ENCODE results near the gene ZGRF1. TPM values are rescaled to one million over a fixed set of nuclear protein-coding genes. Genes with fewer than 3 reads are reported as not detected.

ZGRF1 gene
- total RNA-seq, 1 experiment from 2014 or later: 21.4 TPM

DNA sequence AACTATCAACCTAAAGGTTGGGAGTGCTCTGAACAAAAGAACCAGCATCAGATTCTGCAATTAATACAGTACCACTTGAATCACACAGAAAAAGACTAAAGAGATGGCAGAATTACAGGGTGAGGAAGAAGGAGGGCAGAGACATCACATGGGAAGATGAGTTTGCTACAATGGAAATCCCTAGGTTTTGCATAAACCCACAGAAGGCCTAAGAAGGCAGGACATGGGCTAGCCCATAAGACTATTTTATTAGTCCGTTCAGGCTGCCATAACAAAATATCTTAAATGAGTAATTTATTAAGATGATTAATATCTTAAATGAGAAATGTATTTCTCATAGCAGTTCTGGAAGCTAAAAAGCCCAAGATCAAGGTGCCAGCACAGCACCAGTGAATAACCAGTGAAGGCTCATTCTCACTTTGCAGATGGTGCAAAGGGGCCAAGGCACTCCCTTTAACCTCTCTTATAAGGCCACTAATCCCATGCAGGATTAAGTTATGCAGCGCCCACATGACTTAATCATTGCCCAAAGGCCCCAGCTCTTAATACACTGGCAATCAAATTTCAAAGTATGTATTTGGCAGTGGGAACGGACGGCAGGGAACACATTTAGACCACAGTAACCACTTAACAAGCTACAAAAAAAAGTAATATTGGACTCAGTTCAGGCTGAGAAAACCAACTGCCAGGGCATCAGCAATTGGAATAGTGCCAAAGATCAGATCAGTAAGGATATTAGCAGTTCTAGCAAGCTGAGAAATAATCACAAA, 73.1 kb downstream of the ZGRF1 start (continued):
- TF ChIP-seq, protein P1, sequence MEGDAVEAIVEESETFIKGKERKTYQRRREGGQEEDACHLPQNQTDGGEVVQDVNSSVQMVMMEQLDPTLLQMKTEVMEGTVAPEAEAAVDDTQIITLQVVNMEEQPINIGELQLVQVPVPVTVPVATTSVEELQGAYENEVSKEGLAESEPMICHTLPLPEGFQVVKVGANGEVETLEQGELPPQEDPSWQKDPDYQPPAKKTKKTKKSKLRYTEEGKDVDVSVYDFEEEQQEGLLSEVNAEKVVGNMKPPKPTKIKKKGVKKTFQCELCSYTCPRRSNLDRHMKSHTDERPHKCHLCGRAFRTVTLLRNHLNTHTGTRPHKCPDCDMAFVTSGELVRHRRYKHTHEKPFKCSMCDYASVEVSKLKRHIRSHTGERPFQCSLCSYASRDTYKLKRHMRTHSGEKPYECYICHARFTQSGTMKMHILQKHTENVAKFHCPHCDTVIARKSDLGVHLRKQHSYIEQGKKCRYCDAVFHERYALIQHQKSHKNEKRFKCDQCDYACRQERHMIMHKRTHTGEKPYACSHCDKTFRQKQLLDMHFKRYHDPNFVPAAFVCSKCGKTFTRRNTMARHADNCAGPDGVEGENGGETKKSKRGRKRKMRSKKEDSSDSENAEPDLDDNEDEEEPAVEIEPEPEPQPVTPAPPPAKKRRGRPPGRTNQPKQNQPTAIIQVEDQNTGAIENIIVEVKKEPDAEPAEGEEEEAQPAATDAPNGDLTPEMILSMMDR (IDR thresholded peaks at IDR 0.05 in 2 of 3, conservative IDR thresholded peaks at IDR 0.05 in 1 of 3; ENCODE audit: borderline replicate concordance in 1 of 3, insufficient read depth in 1 of 3, low read depth in 2 of 3, low read length in 2 of 3): no peak
- TF ChIP-seq TCF7L2 (IDR thresholded peaks at IDR 0.05; ENCODE audit: borderline replicate concordance, extremely low read depth, insufficient read depth, insufficient read length): no peak

DNA sequence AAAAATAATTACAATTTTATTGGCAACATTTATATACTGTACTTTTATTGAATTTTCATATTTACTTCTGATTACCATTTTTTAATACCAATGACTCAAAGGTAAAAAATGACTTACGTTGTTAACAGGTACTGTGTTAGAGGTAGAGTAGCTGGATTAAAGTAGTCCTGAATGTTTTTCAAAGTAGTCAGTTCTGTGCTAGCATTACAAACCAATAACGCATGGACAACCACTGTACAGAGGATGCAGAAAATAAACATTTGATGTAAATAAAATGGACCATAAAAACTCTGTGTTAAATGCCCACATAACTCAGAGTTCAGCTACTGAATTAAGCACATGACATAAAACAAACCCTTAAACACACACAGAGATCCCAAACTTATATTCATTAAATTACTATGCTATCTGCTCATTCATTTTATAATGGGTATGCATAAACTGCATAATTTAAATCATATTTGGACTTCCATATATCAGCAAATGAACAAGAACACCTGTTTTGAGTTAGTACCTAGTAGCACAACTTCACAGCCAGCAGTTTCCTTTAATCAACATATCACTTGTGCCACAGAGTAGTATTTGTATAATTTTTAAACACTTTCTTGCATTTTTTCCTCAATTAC, 74.3 kb downstream of the ZGRF1 start:
- intact Hi-C loops (cut with micrococcal nuclease): no loop called here
- Histone ChIP-seq H3K27ac (ENCODE audit: low read depth, low read length) (no peak overlapping the region), H3K4me1 (ENCODE audit: control insufficient read depth in 1 of 2, insufficient read depth in 2 of 2, low read length in 2 of 2) (no peaks in the 10 kb centered on the region), H2AFZ (ENCODE audit: low read depth, low read length, poor library complexity, severe bottlenecking) (no peak overlapping the region), H4K20me1 (ENCODE audit: insufficient read depth) (no peaks in the 10 kb centered on the region), H3K27me3 (ENCODE audit: insufficient read depth, low read length) (no peaks in the 10 kb centered on the region), H3K36me3 (ENCODE audit: control insufficient read depth in 1 of 2, insufficient read depth in 2 of 2, low read length in 2 of 2) (no peaks in the 10 kb centered on the region), H3K79me2 (ENCODE audit: insufficient read depth, low read length) (no peaks in the 10 kb centered on the region), H3K4me2 (ENCODE audit: low read length) (no peak overlapping the region), H3K9me3 (ENCODE audit: control insufficient read depth in 1 of 2, insufficient read depth in 1 of 2, low read depth in 1 of 2, low read length in 2 of 2) (no peaks in the 10 kb centered on the region), H3K4me3 (replicated peaks in 1 of 2; ENCODE audit: low read depth in 1 of 2, low read length in 2 of 2) (no peak overlapping the region), H3K9ac (ENCODE audit: low read length) (no peak overlapping the region), H3K9me2 (ENCODE audit: insufficient read depth) (no peaks in the 10 kb centered on the region)
- no peak for TF ChIP-seq POLR2A (IDR thresholded peaks at IDR 0.05; ENCODE audit: borderline replicate concordance, extremely low read depth, insufficient read depth, insufficient read length)
- no peak for TF ChIP-seq SIN3A (IDR thresholded peaks at IDR 0.05; ENCODE audit: low read depth)
- TF ChIP-seq ZNF274 (IDR thresholded peaks at IDR 0.05; ENCODE audit: low read depth, low read length): no peak
- no peak for TF ChIP-seq JUND (IDR thresholded peaks at IDR 0.05)
- TF ChIP-seq, protein P2, sequence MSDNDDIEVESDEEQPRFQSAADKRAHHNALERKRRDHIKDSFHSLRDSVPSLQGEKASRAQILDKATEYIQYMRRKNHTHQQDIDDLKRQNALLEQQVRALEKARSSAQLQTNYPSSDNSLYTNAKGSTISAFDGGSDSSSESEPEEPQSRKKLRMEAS (IDR thresholded peaks at IDR 0.05): no peak
- TF ChIP-seq YY1 (IDR thresholded peaks at IDR 0.05; ENCODE audit: extremely low read depth, insufficient replicate concordance, low read depth, low read length): no peak
- no peak for TF ChIP-seq EZH2phosphoT487 (IDR thresholded peaks at IDR 0.05; ENCODE audit: borderline replicate concordance)
- no peak for TF ChIP-seq RAD21 (IDR thresholded peaks at IDR 0.05; ENCODE audit: low read depth)
- no peak for TF ChIP-seq ELF1 (IDR thresholded peaks at IDR 0.05; ENCODE audit: borderline replicate concordance, low read depth)
- TF ChIP-seq CEBPB (IDR thresholded peaks at IDR 0.05; ENCODE audit: low read depth): no peak
- no peak for TF ChIP-seq TCF7L2 (IDR thresholded peaks at IDR 0.05; ENCODE audit: borderline replicate concordance, extremely low read depth, insufficient read depth, insufficient read length)
- TF ChIP-seq, protein P3, sequence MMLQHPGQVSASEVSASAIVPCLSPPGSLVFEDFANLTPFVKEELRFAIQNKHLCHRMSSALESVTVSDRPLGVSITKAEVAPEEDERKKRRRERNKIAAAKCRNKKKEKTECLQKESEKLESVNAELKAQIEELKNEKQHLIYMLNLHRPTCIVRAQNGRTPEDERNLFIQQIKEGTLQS (IDR thresholded peaks at IDR 0.05): no peak
- TF ChIP-seq FOSL1 (IDR thresholded peaks at IDR 0.05; ENCODE audit: low read depth): no peak
- no peak for TF ChIP-seq EZH2 (IDR thresholded peaks at IDR 0.05)
- no peak for TF ChIP-seq ZFX (IDR thresholded peaks at IDR 0.05)
- no peak for TF ChIP-seq CBX3 (IDR thresholded peaks at IDR 0.05; ENCODE audit: low read depth)
- TF ChIP-seq POLR2AphosphoS5 (IDR thresholded peaks at IDR 0.05; ENCODE audit: low read depth, low read length): no peak
- TF ChIP-seq, protein P4, sequence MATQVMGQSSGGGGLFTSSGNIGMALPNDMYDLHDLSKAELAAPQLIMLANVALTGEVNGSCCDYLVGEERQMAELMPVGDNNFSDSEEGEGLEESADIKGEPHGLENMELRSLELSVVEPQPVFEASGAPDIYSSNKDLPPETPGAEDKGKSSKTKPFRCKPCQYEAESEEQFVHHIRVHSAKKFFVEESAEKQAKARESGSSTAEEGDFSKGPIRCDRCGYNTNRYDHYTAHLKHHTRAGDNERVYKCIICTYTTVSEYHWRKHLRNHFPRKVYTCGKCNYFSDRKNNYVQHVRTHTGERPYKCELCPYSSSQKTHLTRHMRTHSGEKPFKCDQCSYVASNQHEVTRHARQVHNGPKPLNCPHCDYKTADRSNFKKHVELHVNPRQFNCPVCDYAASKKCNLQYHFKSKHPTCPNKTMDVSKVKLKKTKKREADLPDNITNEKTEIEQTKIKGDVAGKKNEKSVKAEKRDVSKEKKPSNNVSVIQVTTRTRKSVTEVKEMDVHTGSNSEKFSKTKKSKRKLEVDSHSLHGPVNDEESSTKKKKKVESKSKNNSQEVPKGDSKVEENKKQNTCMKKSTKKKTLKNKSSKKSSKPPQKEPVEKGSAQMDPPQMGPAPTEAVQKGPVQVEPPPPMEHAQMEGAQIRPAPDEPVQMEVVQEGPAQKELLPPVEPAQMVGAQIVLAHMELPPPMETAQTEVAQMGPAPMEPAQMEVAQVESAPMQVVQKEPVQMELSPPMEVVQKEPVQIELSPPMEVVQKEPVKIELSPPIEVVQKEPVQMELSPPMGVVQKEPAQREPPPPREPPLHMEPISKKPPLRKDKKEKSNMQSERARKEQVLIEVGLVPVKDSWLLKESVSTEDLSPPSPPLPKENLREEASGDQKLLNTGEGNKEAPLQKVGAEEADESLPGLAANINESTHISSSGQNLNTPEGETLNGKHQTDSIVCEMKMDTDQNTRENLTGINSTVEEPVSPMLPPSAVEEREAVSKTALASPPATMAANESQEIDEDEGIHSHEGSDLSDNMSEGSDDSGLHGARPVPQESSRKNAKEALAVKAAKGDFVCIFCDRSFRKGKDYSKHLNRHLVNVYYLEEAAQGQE (IDR thresholded peaks at IDR 0.05; ENCODE audit: low read depth): no peak
- no TSS peak for BruUV-seq (replicated peaks)
- DNase-seq (ENCODE audit: low read depth, low spot score) (no peak), ATAC-seq (no peak)
- ChIA-PET POLR2A (no interaction called here), RAD21 (ENCODE audit: low non-redundant PET in 1 of 2, low total read pairs in 2 of 2, uncharacterized antibody in 2 of 2, unreplicated experiment in 2 of 2) (no interaction called here), CTCF (no interaction called here)

All from HCT116 (cell line).